Progenitor cell of endocrine pancreas (in vitro differentiated cells): ENCODE data around the gene ZNF511. TPM values are rescaled to one million over a fixed set of nuclear protein-coding genes. Genes with fewer than 3 reads are reported as not detected.

Experiments used
- DNase-seq: peaks from one replicate; pipeline ENCODE4 v3.0.0; 2021; ENCODE audit warnings: low spot score; ENCODE audit not compliant: unreplicated experiment
- H3K27ac Mint-ChIP-seq: 2 replicates; pipeline ENCODE4 v1.8.0; 2021; ENCODE audit warnings: mild to moderate bottlenecking, moderate library complexity, mixed read lengths
- H3K27me3 Mint-ChIP-seq: 2 replicates; pipeline ENCODE4 v1.8.0; 2021; ENCODE audit warnings: mixed read lengths
- H3K36me3 Mint-ChIP-seq: 2 replicates; pipeline ENCODE4 v1.8.0; 2022; ENCODE audit warnings: mixed read lengths; ENCODE audit not compliant: insufficient read depth
- H3K4me1 Mint-ChIP-seq: 2 replicates; pipeline ENCODE4 v1.8.0; 2021; ENCODE audit warnings: low read depth, mixed read lengths
- H3K4me3 Mint-ChIP-seq: 2 replicates; pipeline ENCODE4 v1.8.0; 2021; ENCODE audit warnings: low read depth, mild to moderate bottlenecking, moderate library complexity, mixed read lengths
- H3K9me3 Mint-ChIP-seq: 2 replicates; pipeline ENCODE4 v1.8.0; 2021; ENCODE audit warnings: low read depth, mixed read lengths
- CTCF ChIP-seq: fragments of 200-600 bp; sonication (generic); IDR thresholded peaks from one replicate; pipeline ENCODE4 v1.5.0; 2021; ENCODE audit warnings: antibody characterized with exemption, mild to moderate bottlenecking; ENCODE audit not compliant: unreplicated experiment
- total RNA-seq: library from RNA; stranded (reverse); gene quantifications from 2 replicates; pipeline ENCODE4 v1.2.1, GENCODE V29; 2021

ZNF511 gene
- total RNA-seq, 1 donor from 2014 or later, result 56.8 TPM

- no peak overlapping the region for H3K27ac Mint-ChIP-seq
- no peak for DNase-seq
- no peaks in the 10 kb centered on the region for H3K4me1 Mint-ChIP-seq
- H3K4me3 Mint-ChIP-seq, result no peak overlapping the region
- H3K27me3 Mint-ChIP-seq, result peaks cover 38% of the 10 kb centered on the region
- TF ChIP-seq CTCF, result no peak
- peaks cover 5% of the 10 kb centered on the region for H3K9me3 Mint-ChIP-seq
- no peaks in the 10 kb centered on the region for H3K36me3 Mint-ChIP-seq
Observed at GRCh38 chr10:133344236-133344635, 35.5 kb downstream of the ZNF511 start.

GRCh38 chr10:133346413-133346812 lies 37.7 kb downstream of the ZNF511 start:
- Mint-ChIP-seq H3K4me1 (no peaks in the 10 kb centered on the region), H3K4me3 (no peak overlapping the region), H3K36me3 (no peaks in the 10 kb centered on the region), H3K27me3 (peaks cover 34% of the 10 kb centered on the region), H3K9me3 (peaks cover 5% of the 10 kb centered on the region), H3K27ac (no peak overlapping the region)
- no peak for DNase-seq
- TF ChIP-seq CTCF, result no peak

- no peak for TF ChIP-seq CTCF
- no peak for DNase-seq
- no peaks in the 10 kb centered on the region for H3K36me3 Mint-ChIP-seq
Observed at GRCh38 chr10:133347710-133348517, 39.2 kb downstream of the ZNF511 start.

GRCh38 chr10:133349160-133349568 lies 40.5 kb downstream of the ZNF511 start:
- Mint-ChIP-seq H3K27me3 (peaks cover 19% of the 10 kb centered on the region), H3K4me3 (no peak overlapping the region), H3K36me3 (no peaks in the 10 kb centered on the region), H3K4me1 (no peaks in the 10 kb centered on the region), H3K9me3 (peaks cover 5% of the 10 kb centered on the region), H3K27ac (no peak overlapping the region)
- TF ChIP-seq CTCF, result no peak
- no peak for DNase-seq

More at GRCh38 chr10:133347710-133348517, 39.2 kb downstream of the ZNF511 start:
- Mint-ChIP-seq H3K27ac (no peak overlapping the region), H3K4me1 (no peaks in the 10 kb centered on the region), H3K27me3 (peaks cover 26% of the 10 kb centered on the region), H3K4me3 (no peak overlapping the region), H3K9me3 (peaks cover 5% of the 10 kb centered on the region)

- Mint-ChIP-seq H3K36me3 (no peaks in the 10 kb centered on the region), H3K27me3 (peaks cover 15% of the 10 kb centered on the region), H3K4me3 (no peak overlapping the region)
Observed at GRCh38 chr10:133349577-133350011, 40.9 kb downstream of the ZNF511 start.

More at GRCh38 chr10:133349577-133350011, 40.9 kb downstream of the ZNF511 start:
- H3K4me1 Mint-ChIP-seq, result no peaks in the 10 kb centered on the region
- H3K27ac Mint-ChIP-seq, result no peak overlapping the region
- no peak for TF ChIP-seq CTCF
- no peak for DNase-seq
- H3K9me3 Mint-ChIP-seq, result peaks cover 5% of the 10 kb centered on the region
